H1 (cell line): ENCODE measurements around the gene TRIM52. TPM values are rescaled to one million over a fixed set of nuclear protein-coding genes. Genes with fewer than 3 reads are reported as not detected.

ENCODE experiments used
- CTCF ChIA-PET: fragments of 300-600 bp; sonication (Branson Sonifier 250); formaldehyde crosslinking; loops from one replicate; lab custom pipeline; 2021; ENCODE audit not compliant: partially characterized antibody; lab: Charles Lee
- POLR2A ChIA-PET: fragments of 300-600 bp; sonication (Branson Sonifier 250); formaldehyde crosslinking; loops from one replicate; lab custom pipeline; 2021; ENCODE audit warnings: inconsistent platforms; ENCODE audit not compliant: partially characterized antibody; lab: Charles Lee
- DNase-seq, 2 experiments: peaks; one replicate each; pipeline versions ENCODE4 v3.0.0 to v3.0.0-alpha.2; 2010 to 2022; ENCODE audit warnings: low spot score in 2 of 2, low read depth in 1 of 2, mixed read lengths in 1 of 2
- FAIRE-seq: peaks from 2 replicates; lab custom pipeline; 2011; peaks lifted over from hg19 to GRCh38; lab: Jason Lieb, UNC
- H2AFZ ChIP-seq: 2 replicates; pipeline ENCODE4 v1.8.1; 2012; ENCODE audit warnings: low read length, inconsistent platforms
- H2AK5ac ChIP-seq: 2 replicates; pipeline ENCODE4 v1.6.1; 2013; ENCODE audit warnings: low read depth, low read length
- H2BK120ac ChIP-seq: replicated peaks from 2 replicates; pipeline ENCODE3; 2013; ENCODE audit warnings: low read depth, low read length, inconsistent platforms
- H2BK12ac ChIP-seq: 2 replicates; pipeline ENCODE4 v1.6.1; 2013; ENCODE audit warnings: low read depth, low read length
- H2BK15ac ChIP-seq: 2 replicates; pipeline ENCODE4 v1.6.1; 2013; ENCODE audit warnings: low read length
- H2BK20ac ChIP-seq: 2 replicates; pipeline ENCODE4 v1.6.1; 2013; ENCODE audit warnings: low read length
- H2BK5ac ChIP-seq: 2 replicates; pipeline ENCODE4 v1.6.1; 2013; ENCODE audit warnings: low read depth, low read length
- H3K14ac ChIP-seq: 2 replicates; pipeline ENCODE4 v1.6.1; 2013; ENCODE audit warnings: inconsistent platforms; ENCODE audit not compliant: insufficient read length
- H3K18ac ChIP-seq: 2 replicates; pipeline ENCODE4 v1.6.1; 2013; ENCODE audit warnings: low read length; ENCODE audit errors: extremely low read depth
- H3K23ac ChIP-seq: 2 replicates; pipeline ENCODE4 v1.6.1; 2013; ENCODE audit warnings: inconsistent platforms; ENCODE audit not compliant: insufficient read length
- H3K23me2 ChIP-seq: 2 replicates; pipeline ENCODE4 v1.6.1; 2013; ENCODE audit warnings: low read depth, low read length
- H3K27ac ChIP-seq: 2 replicates; pipeline ENCODE4 v1.6.1; 2011; ENCODE audit warnings: low read depth, low read length, inconsistent platforms
- H3K27me3 ChIP-seq, 4 experiments: replicated peaks in 1 of 4; 1 replicate in 1 of 4; 2 replicates in 3 of 4; pipeline versions ENCODE4 v1.6.1 to v1.8.1; 2011 to 2013; ENCODE audit warnings: low read length in 3 of 4, mild to moderate bottlenecking in 3 of 4, inconsistent platforms in 2 of 4, mixed read lengths in 2 of 4, moderate library complexity in 1 of 4; ENCODE audit not compliant: control insufficient read depth in 3 of 4, insufficient read depth in 3 of 4; ENCODE audit errors: extremely low read depth in 1 of 4
- H3K36me3 ChIP-seq, 4 experiments: 2 replicates each; pipeline versions ENCODE4 v1.6.1 to v1.8.1; 2011 to 2013; ENCODE audit warnings: mild to moderate bottlenecking in 4 of 4, low read length in 3 of 4, moderate library complexity in 2 of 4, control low read depth in 1 of 4, inconsistent platforms in 1 of 4; ENCODE audit not compliant: insufficient read depth in 4 of 4, control insufficient read depth in 2 of 4
- H3K4ac ChIP-seq: replicated peaks from 2 replicates; pipeline ENCODE3; 2013; ENCODE audit warnings: low read length, low read depth, mixed read lengths, inconsistent platforms; ENCODE audit not compliant: insufficient read length
- H3K4me1 ChIP-seq, 4 experiments: replicated peaks in 1 of 4; 1 replicate in 1 of 4; 2 replicates in 3 of 4; pipeline versions ENCODE4 v1.6.1 to v1.8.1; 2011 to 2013; ENCODE audit warnings: low read length in 3 of 4, inconsistent platforms in 2 of 4, mixed read lengths in 1 of 4; ENCODE audit not compliant: insufficient read depth in 4 of 4, control insufficient read depth in 3 of 4
- H3K4me2 ChIP-seq, 2 experiments: 2 replicates each; pipeline versions ENCODE4 v1.6.1 to v1.8.1; 2011 to 2013; ENCODE audit warnings: low read depth in 2 of 2, low read length in 2 of 2, control low read depth in 1 of 2, inconsistent platforms in 1 of 2, mild to moderate bottlenecking in 1 of 2; ENCODE audit not compliant: insufficient read depth in 1 of 2
- H3K4me3 ChIP-seq, 4 experiments: fragments of 200-600, 300-600 bp in 1 of 4; sonication (generic), shearing (Covaris generic), sonication (Bioruptor Twin) in 1 of 4; 2 replicates each; pipeline versions ENCODE4 v1.5.1 to v1.8.1; 2011 to 2016; ENCODE audit warnings: low read length in 4 of 4, low read depth in 3 of 4, control low read depth in 2 of 4, inconsistent platforms in 2 of 4, mild to moderate bottlenecking in 2 of 4, mixed read lengths in 1 of 4, moderate library complexity in 1 of 4; ENCODE audit not compliant: insufficient read depth in 2 of 4; ENCODE audit errors: extremely low read depth in 1 of 4
- H3K56ac ChIP-seq: replicated peaks from 2 replicates; pipeline ENCODE3; 2013; ENCODE audit warnings: low read depth, mild to moderate bottlenecking, mixed read lengths, low read length, inconsistent platforms; ENCODE audit not compliant: insufficient read length
- H3K79me1 ChIP-seq: 2 replicates; pipeline ENCODE4 v1.6.1; 2013; ENCODE audit warnings: low read depth, low read length, control low read depth
- H3K79me2 ChIP-seq, 2 experiments: 2 replicates each; pipeline versions ENCODE4 v1.6.1 to v1.8.1; 2012 to 2013; ENCODE audit warnings: low read length in 2 of 2, mild to moderate bottlenecking in 2 of 2, inconsistent platforms in 1 of 2; ENCODE audit not compliant: insufficient read depth in 2 of 2, control insufficient read depth in 1 of 2
- H3K9ac ChIP-seq, 4 experiments: replicated peaks in 1 of 4; 1 replicate in 1 of 4; 2 replicates in 3 of 4; pipeline versions ENCODE4 v1.6.1 to v1.8.1; 2011 to 2013; ENCODE audit warnings: low read depth in 3 of 4, low read length in 3 of 4, control low read depth in 2 of 4, mild to moderate bottlenecking in 2 of 4, moderate library complexity in 2 of 4, inconsistent platforms in 1 of 4; ENCODE audit errors: extremely low read depth in 1 of 4
- H3K9me3 ChIP-seq, 2 experiments: 2 replicates each; pipeline versions ENCODE4 v1.6.1 to v1.8.1; 2012 to 2013; ENCODE audit warnings: mild to moderate bottlenecking in 2 of 2, moderate library complexity in 2 of 2, control low read depth in 1 of 2, inconsistent platforms in 1 of 2, low read depth in 1 of 2, low read length in 1 of 2, mixed read lengths in 1 of 2; ENCODE audit not compliant: insufficient read depth in 2 of 2
- H4K20me1 ChIP-seq, 2 experiments: replicated peaks in 1 of 2; 2 replicates each; pipeline versions ENCODE3 to v1.8.1; 2011 to 2013; ENCODE audit warnings: inconsistent platforms in 2 of 2, low read length in 2 of 2, mild to moderate bottlenecking in 1 of 2; ENCODE audit not compliant: insufficient read depth in 2 of 2, control insufficient read depth in 1 of 2
- H4K5ac ChIP-seq: 2 replicates; pipeline ENCODE4 v1.6.1; 2013; ENCODE audit warnings: low read length, low read depth, mixed read lengths, inconsistent platforms; ENCODE audit not compliant: insufficient read length
- H4K8ac ChIP-seq: 2 replicates; pipeline ENCODE4 v1.8.0; 2013; ENCODE audit warnings: mild to moderate bottlenecking, moderate library complexity, low read length, inconsistent platforms; ENCODE audit not compliant: insufficient read depth; ENCODE audit errors: extremely low read depth
- H4K91ac ChIP-seq: replicated peaks from 2 replicates; pipeline ENCODE3; 2013; ENCODE audit warnings: low read length, mixed read lengths, inconsistent platforms; ENCODE audit not compliant: insufficient read length
- CREB1 ChIP-seq: IDR thresholded peaks from 2 replicates; pipeline ENCODE4 v1.6.1; 2012; ENCODE audit warnings: inconsistent platforms
- EP300 ChIP-seq, 2 experiments: IDR thresholded peaks; 1 replicate in 1 of 2; 2 replicates in 1 of 2; pipeline ENCODE4 v1.6.1; 2011 to 2012; ENCODE audit warnings: low read depth in 2 of 2, low read length in 2 of 2, mild to moderate bottlenecking in 2 of 2, borderline replicate concordance in 1 of 2, inconsistent platforms in 1 of 2, moderate library complexity in 1 of 2
- EZH2 ChIP-seq: fragments of 200-600 bp; sonication (generic); IDR thresholded peaks from 2 replicates; pipeline ENCODE4 v1.7.1; 2012; ENCODE audit warnings: low read depth, mild to moderate bottlenecking, moderate library complexity, low read length, inconsistent platforms; ENCODE audit not compliant: severe bottlenecking
- KDM5A ChIP-seq: fragments of 200-600 bp; IDR thresholded peaks from 2 replicates; pipeline ENCODE4 v1.7.1; 2012; ENCODE audit warnings: mild to moderate bottlenecking, low read length, inconsistent platforms, mixed read lengths
- RBBP5 ChIP-seq: IDR thresholded peaks from 2 replicates; pipeline ENCODE4 v1.7.1; 2012; ENCODE audit warnings: low read depth, mild to moderate bottlenecking, inconsistent platforms, low read length, moderate library complexity, borderline replicate concordance
- RNF2 ChIP-seq: fragments of 200-900, 300-1000 bp; sonication (generic); IDR thresholded peaks from 2 replicates; pipeline ENCODE4 v1.7.1; 2016; ENCODE audit warnings: borderline replicate concordance, low read depth, mild to moderate bottlenecking, antibody characterized with exemption, low read length; ENCODE audit not compliant: poor library complexity, severe bottlenecking; ENCODE audit errors: missing control alignments
- RXRA ChIP-seq: IDR thresholded peaks from 2 replicates; pipeline ENCODE4 v1.6.1; 2011; ENCODE audit warnings: low read depth, mild to moderate bottlenecking, low read length, moderate library complexity; ENCODE audit not compliant: insufficient read depth
- SIX5 ChIP-seq: IDR thresholded peaks from 2 replicates; pipeline ENCODE4 v1.6.1; 2011; ENCODE audit warnings: mild to moderate bottlenecking, low read depth, low read length
- SP4 ChIP-seq: IDR thresholded peaks from 2 replicates; pipeline ENCODE4 v1.6.1; 2012; ENCODE audit warnings: low read length, inconsistent platforms
- TAF1 ChIP-seq: IDR thresholded peaks from 2 replicates; pipeline ENCODE4 v1.6.1; 2011; ENCODE audit warnings: mild to moderate bottlenecking, low read depth, low read length
- YY1 ChIP-seq: IDR thresholded peaks from 2 replicates; pipeline ENCODE4 v1.6.1; 2011; ENCODE audit warnings: low read depth, mild to moderate bottlenecking, low read length
- WGBS, 2 experiments: shearing (Covaris generic) in 1 of 2; methylation state at CpG; one replicate each; pipeline versions ENCODE4 v1.1.6 to v1.1.7; 2013 to 2015; ENCODE audit warnings: low lambda C conversion rate in 2 of 2, mixed read lengths in 2 of 2, inconsistent platforms in 1 of 2, low coverage in 1 of 2, missing lambda C conversion rate in 1 of 2; ENCODE audit not compliant: insufficient replicate concordance in 2 of 2, insufficient coverage in 1 of 2, insufficient read length in 1 of 2; ENCODE audit errors: extremely low coverage in 1 of 2, missing lambda C conversion rate in 1 of 2; 5-methylcytosine and 5-hydroxymethylcytosine counted together
- polyA plus RNA-seq, 7 experiments: library from polyadenylated mRNA; depleted of rRNA in 3 of 7; stranded (reverse) in 5 of 7; unstranded in 2 of 7; fragments of >200 nt in 5 of 7; fragments of 200-250 nt in 2 of 7; gene quantifications; 1 replicate in 5 of 7; 2 replicates in 1 of 7; 4 replicates in 1 of 7; pipeline versions ENCODE4 v1.2.1 to v1.2.3, GENCODE V29; 2011 to 2013; ENCODE audit warnings: missing spikeins in 2 of 7, mixed read lengths in 2 of 7
- total RNA-seq: library from RNA; stranded (reverse); fragmentation: NEBNext Ultra II Directional; extraction: Animal tissue kit (Norgen Biotek cat#: 25700); gene quantifications from 2 replicates; pipeline ENCODE4 v1.2.1, GENCODE V29; 2021

Gene TRIM52
- total and polyA plus RNA-seq, 2 of the 8 experiments (the other 6 are each of a cell fraction or from before 2014, with no cell fraction given): 4.2 to 5.7 TPM

- H3K14ac ChIP-seq: no peak within 1 kb of the TSS
- 1% methylated on average over 46 of the region's 50 CpGs; no CpG with 5 or more reads in 1 of the 2 experiments for WGBS, 2 experiments
- H2BK5ac ChIP-seq: peak within 1 kb of the TSS; percentile 99
- peak within 1 kb of the TSS; percentile 91 for H4K91ac ChIP-seq
- H3K23me2 ChIP-seq: peaks cover 17% of the 10 kb centered on the region
- H3K36me3 ChIP-seq: peaks cover 35 to 52% (median 40%) of the 10 kb centered on the region in 4 experiments
- H3K4me3 ChIP-seq: peak within 1 kb of the TSS; percentile 83 to 100 (median 96)
- POLR2A ChIA-PET: interaction anchor here (0.6 to 34.2 kb wide), 20 partner anchors 6 to 84 kb away, joined by 3 to 1334 read pairs (median 4); partner anchors contain the start of genes RACK1, TRIM41, TRIM52 and TRIM7
- H2AFZ ChIP-seq: peak within 1 kb of the TSS; percentile 100
- H2AK5ac ChIP-seq: peak within 1 kb of the TSS; percentile 95
- H2BK20ac ChIP-seq: 0 out of 2 replicates have a peak within 1 kb of the TSS, but pooled peaks have one; percentile 19
- peaks cover 39 to 72% of the 10 kb centered on the region in 2 experiments for H3K79me2 ChIP-seq
- FAIRE-seq (no peak), DNase-seq (peak in 1 of 2 experiments; percentile 91)
- no peaks in the 10 kb centered on the region for H3K27me3 ChIP-seq
- peak within 1 kb of the TSS; percentile 97 to 99 (median 98) for H3K9ac ChIP-seq
- CTCF ChIA-PET: interaction anchor here (0.9 to 1.2 kb wide), 2 partner anchors 16 to 48 kb away, joined by 3 read pairs; no protein-coding TSS in a partner anchor
- no peaks in the 10 kb centered on the region for H3K9me3 ChIP-seq
- H3K56ac ChIP-seq: peak within 1 kb of the TSS; percentile 75
- H3K4me2 ChIP-seq: peak within 1 kb of the TSS; percentile 81 to 97
- peak within 1 kb of the TSS; percentile 96 for H4K5ac ChIP-seq
- peaks cover 8 to 23% (median 13%) of the 10 kb centered on the region in 4 experiments for H3K4me1 ChIP-seq
- H2BK15ac ChIP-seq: no peak within 1 kb of the TSS
- peak within 1 kb of the TSS; percentile 97 for H3K27ac ChIP-seq
- no peak within 1 kb of the TSS for H2BK120ac ChIP-seq
- H4K8ac ChIP-seq: peak within 1 kb of the TSS; percentile 99
- no peak within 1 kb of the TSS for H3K23ac ChIP-seq
- H2BK12ac ChIP-seq: peak within 1 kb of the TSS; percentile 46
- peak within 1 kb of the TSS; percentile 95 for H3K18ac ChIP-seq
- H3K79me1 ChIP-seq: peaks cover 11% of the 10 kb centered on the region
- peaks cover 16 to 29% of the 10 kb centered on the region in 2 experiments for H4K20me1 ChIP-seq
- H3K4ac ChIP-seq: peak within 1 kb of the TSS; percentile 94
- 0 out of 3 replicates have a peak, but pooled peaks of 1 of the 2 experiments have one; percentile 67 for TF ChIP-seq EP300 (IDR thresholded peaks at IDR 0.05; ENCODE audit: borderline replicate concordance in 1 of 2, low read depth in 2 of 2, low read length in 2 of 2)
- TF ChIP-seq KDM5A: peak; percentile 74
- TF ChIP-seq YY1: peak; percentile 99
- 0 out of 2 replicates have a peak, but pooled peaks have one; percentile 18 for TF ChIP-seq SIX5
- TF ChIP-seq RBBP5: peak; percentile 44; the same call in 1 of the 2 replicates
- no peak for TF ChIP-seq RNF2
- TF ChIP-seq EZH2: no peak
- TF ChIP-seq RXRA: no peak
- peak; percentile 57 for TF ChIP-seq CREB1
- TF ChIP-seq SP4: peak; percentile 55
- peak; percentile 99 for TF ChIP-seq TAF1
Measured at GRCh38 chr5:181243564-181244343, 17.2 kb downstream of the TRIM52 start, which contains the start of gene RACK1. RACK1 (minus strand) TSS chr5:181243906; CDS start chr5:181243800, 106 bp downstream.
